Mucosa of descending colon (tissue), 3 donors: ENCODE measurements around the gene UBE2U. TPM values are rescaled to one million over a fixed set of nuclear protein-coding genes. Genes with fewer than 3 reads are reported as not detected.

Experiments
- ATAC-seq: fragments of 200-7000 bp; cut with Tn5 transposase; one replicate; pipeline ENCODE4 v1.9.1; 2020; ENCODE audit warnings: mild to moderate bottlenecking, moderate library complexity
- DNase-seq, 3 donors: peaks; one replicate each; pipeline ENCODE4 v3.0.0-alpha.2; 2020
- H3K36me3 ChIP-seq: fragments of 200-600 bp; one replicate; pipeline ENCODE4 v1.8.0; 2021; ENCODE audit warnings: low read depth, mild to moderate bottlenecking
- H3K4me1 ChIP-seq: fragments of 200-600 bp; one replicate; pipeline ENCODE4 v1.8.0; 2021; ENCODE audit warnings: low read depth, mild to moderate bottlenecking
- H3K4me3 ChIP-seq: fragments of 200-600 bp; one replicate; pipeline ENCODE4 v1.8.0; 2021; ENCODE audit warnings: mild to moderate bottlenecking
- H3K9me3 ChIP-seq: fragments of 200-600 bp; one replicate; pipeline ENCODE4 v1.8.0; 2021; ENCODE audit warnings: mild to moderate bottlenecking
- intact Hi-C, 2 donors: fragments of 100-400 bp; cut with DNase I in 1 of 2; cut with micrococcal nuclease in 1 of 2; formaldehyde crosslinking; loops; one replicate each; pipeline versions ENCODE4 v1.11.0 to v1.11.1; 2022; cut with DNase I, micrococcal nuclease
- total RNA-seq, 3 donors: library from RNA; stranded (reverse); fragmentation: NEBNext Ultra II Directional in 2 of 3; extraction: Animal tissue kit (Norgen Biotek cat#: 25700) in 2 of 3; gene quantifications; one replicate each; pipeline versions ENCODE4 v1.2.1 to v1.2.4, GENCODE V29; 2021 to 2023
- TF ChIP-seq, protein P1 (sequence below): fragments of 200-600 bp; IDR thresholded peaks from one replicate; pipeline ENCODE4 v1.8.0; 2022; ENCODE audit warnings: antibody characterized with exemption, mild to moderate bottlenecking
- donor health status: DM: no; HTN: no; CAD: no; lungs with moderate emphysema.
- donor health status: DM: no; HTN: no; CAD: no.
- donor health status: DM: no; HTN: yes; CAD: no.

Gene UBE2U
- total RNA-seq, 3 donors from 2014 or later, result not detected

DNA sequence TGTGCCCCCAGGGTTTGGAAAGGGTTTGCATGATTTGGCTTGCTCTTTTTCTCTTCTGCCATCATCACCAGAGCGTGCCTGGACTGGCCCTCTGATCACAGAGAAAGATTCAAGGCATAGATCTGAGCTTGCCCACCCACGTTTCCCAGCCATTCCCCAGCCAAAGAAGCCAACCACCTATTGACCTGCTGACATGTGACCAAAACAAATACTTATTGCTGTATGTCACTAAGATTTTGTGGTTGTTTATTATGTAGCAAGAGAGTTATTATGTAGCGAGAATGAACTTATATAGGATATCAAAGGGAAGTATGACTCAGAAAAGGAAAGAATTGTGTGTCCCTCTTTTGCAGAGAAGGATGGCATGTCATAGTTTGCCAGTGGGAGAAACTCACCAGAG lies 59.9 kb downstream of the UBE2U start:
- Histone ChIP-seq H3K9me3 (no peaks in the 10 kb centered on the region), H3K4me3 (no peak overlapping the region), H3K4me1 (no peaks in the 10 kb centered on the region), H3K36me3 (no peaks in the 10 kb centered on the region)
- ATAC-seq (no peak), DNase-seq (no peak)
- TF ChIP-seq, protein P1, sequence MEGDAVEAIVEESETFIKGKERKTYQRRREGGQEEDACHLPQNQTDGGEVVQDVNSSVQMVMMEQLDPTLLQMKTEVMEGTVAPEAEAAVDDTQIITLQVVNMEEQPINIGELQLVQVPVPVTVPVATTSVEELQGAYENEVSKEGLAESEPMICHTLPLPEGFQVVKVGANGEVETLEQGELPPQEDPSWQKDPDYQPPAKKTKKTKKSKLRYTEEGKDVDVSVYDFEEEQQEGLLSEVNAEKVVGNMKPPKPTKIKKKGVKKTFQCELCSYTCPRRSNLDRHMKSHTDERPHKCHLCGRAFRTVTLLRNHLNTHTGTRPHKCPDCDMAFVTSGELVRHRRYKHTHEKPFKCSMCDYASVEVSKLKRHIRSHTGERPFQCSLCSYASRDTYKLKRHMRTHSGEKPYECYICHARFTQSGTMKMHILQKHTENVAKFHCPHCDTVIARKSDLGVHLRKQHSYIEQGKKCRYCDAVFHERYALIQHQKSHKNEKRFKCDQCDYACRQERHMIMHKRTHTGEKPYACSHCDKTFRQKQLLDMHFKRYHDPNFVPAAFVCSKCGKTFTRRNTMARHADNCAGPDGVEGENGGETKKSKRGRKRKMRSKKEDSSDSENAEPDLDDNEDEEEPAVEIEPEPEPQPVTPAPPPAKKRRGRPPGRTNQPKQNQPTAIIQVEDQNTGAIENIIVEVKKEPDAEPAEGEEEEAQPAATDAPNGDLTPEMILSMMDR, result no peak
- intact Hi-C loops, result loop anchor here (10.0 kb wide), 1 partner anchor 411 kb away; no protein-coding TSS in a partner anchor

DNA sequence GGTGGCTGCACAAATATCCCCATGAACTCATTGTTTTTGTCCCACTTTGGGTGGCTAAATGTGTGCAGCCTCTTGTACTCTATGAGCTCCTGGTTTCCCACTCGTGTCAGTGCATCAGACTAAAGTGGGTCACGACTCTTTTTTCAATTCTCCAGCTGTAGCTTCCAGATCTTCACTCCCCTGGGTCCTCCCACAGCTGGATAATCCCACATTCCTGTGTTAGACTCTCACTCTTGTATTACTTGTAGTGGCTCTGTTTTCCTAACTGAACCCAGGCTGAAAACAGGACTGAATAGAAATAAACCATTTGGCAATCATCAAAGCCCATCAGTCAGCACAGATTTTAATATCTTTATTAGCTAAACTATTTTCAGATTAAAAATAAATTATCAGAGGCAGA lies 60.4 kb downstream of the UBE2U start:
- intact Hi-C loops, result loop anchor here (10.0 kb wide), 1 partner anchor 411 kb away; no protein-coding TSS in a partner anchor
- ATAC-seq (no peak), DNase-seq (no peak)
- no peak overlapping the region for H3K4me3 ChIP-seq
- H3K36me3 ChIP-seq, result no peaks in the 10 kb centered on the region
- H3K9me3 ChIP-seq, result no peaks in the 10 kb centered on the region
- H3K4me1 ChIP-seq, result no peaks in the 10 kb centered on the region
- TF ChIP-seq, protein P1, result no peak

DNA sequence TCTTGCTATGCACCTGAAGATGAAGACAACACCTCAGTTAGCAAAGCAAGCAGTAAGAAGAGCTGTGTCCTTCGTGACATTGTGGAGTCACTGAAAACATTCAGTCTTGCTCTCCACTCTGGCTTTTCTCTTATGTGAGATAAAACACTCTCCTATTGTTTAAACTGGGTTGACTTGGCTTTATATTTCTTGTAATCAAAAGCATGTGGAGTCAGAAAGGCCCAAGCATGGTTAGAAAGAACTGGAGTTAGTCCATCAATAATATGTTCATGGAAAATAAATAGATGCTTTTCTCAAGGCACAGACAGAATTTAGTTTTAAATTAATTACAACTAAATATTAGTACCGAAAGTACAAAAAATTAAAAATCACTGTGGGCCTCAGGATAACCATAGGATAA lies 61.7 kb downstream of the UBE2U start:
- DNase-seq (no peak), ATAC-seq (no peak)
- no peaks in the 10 kb centered on the region for H3K36me3 ChIP-seq
- H3K4me3 ChIP-seq, result no peak overlapping the region
- intact Hi-C loops, result loop anchor here (10.0 kb wide), 1 partner anchor 410 kb away; no protein-coding TSS in a partner anchor
- TF ChIP-seq, protein P1, result no peak
- no peaks in the 10 kb centered on the region for H3K9me3 ChIP-seq
- no peaks in the 10 kb centered on the region for H3K4me1 ChIP-seq

DNA sequence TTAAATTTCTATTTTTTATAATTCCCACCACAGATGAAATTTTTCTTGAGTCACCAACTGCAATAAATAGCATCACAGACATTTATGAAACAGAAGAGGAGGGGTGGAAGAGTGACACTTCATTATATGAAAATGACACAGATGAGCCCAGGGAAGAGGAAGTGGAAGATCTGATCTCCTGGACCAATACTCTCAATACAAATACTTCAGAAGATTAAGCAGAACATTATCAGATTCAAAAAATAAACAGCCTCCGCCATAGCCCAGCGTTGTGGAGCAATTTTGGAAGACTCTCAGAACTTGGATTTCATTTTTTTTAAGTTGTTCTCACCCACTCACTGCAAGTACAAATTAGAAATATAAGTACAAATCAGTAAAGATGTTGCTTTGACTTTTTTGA lies 63.6 kb downstream of the UBE2U start:
- no peaks in the 10 kb centered on the region for H3K36me3 ChIP-seq
- intact Hi-C loops, result loop anchor here (10.0 kb wide), 1 partner anchor 408 kb away; no protein-coding TSS in a partner anchor
- no peaks in the 10 kb centered on the region for H3K9me3 ChIP-seq
- TF ChIP-seq, protein P1, result no peak
- DNase-seq (no peak), ATAC-seq (no peak)
- no peaks in the 10 kb centered on the region for H3K4me1 ChIP-seq
- H3K4me3 ChIP-seq, result no peak overlapping the region

DNA sequence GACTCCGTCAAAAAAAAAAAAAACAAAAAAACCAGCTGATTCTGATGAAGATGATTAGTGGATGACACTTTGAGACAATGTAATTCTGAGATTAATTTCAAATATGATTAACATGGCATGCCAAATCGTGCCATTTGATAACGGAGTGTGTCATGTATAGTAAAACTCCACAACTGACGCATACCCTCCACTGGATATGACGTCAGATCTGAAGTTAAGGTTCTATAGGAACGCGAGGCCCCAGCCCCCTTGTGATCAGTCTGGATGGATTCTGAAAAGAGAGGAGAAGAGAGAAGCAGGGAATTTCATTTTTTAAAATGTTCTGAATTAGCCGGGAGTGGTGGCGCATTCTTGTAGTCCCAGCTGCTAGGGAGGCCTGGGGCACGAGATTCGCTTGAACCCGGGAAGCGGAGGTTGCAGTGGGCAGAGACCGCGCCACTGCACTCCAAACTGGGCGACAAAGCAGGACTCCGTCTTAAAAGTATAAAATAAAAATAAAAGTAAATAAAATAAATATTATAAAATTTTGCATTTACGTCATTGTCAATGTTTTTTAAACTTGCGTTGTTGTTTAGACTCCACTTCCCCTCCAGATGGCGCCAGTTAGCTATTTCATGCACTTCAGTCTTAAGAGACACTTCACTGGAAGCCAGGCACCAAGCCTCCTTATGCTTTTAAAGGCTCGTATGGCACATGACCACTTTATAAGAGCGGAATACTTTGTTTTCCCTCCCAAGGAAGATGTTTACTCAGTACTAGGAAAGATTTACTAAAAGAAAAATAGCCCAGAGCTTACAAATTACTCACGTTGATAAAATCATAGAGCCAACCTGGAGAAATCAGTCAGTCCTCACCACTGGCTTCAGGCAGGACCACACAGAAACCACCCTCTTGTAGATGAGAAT lies 65.5 kb downstream of the UBE2U start:
- peak; percentile 84 for ATAC-seq
- DNase-seq, result peak in 1 of 3 donors; percentile 78
- intact Hi-C loops, result loop anchor here (10.0 kb wide), 1 partner anchor 406 kb away; no protein-coding TSS in a partner anchor
- no peaks in the 10 kb centered on the region for H3K9me3 ChIP-seq
- H3K4me3 ChIP-seq, result no peak overlapping the region
- no peaks in the 10 kb centered on the region for H3K36me3 ChIP-seq
- H3K4me1 ChIP-seq, result no peaks in the 10 kb centered on the region
- TF ChIP-seq, protein P1, result peak; percentile 21
